Fibroblast of mammary gland (primary cell): Measurements from ENCODE around the gene CDKL4.

ENCODE experiments used
- DNase-seq: peaks from one replicate; pipeline ENCODE4 v3.0.0-alpha.2; 2010; ENCODE audit warnings: low read depth
- H3K4me3 ChIP-seq: 2 replicates; pipeline ENCODE4 v1.5.1; 2011; ENCODE audit warnings: low read depth, mild to moderate bottlenecking, low read length, moderate library complexity; ENCODE audit not compliant: control insufficient read depth
- TF ChIP-seq, protein P1 (sequence below): conservative IDR thresholded peaks from 2 replicates; pipeline ENCODE4 v1.5.1; 2011; ENCODE audit warnings: low read depth, low read length, inconsistent platforms; ENCODE audit not compliant: control insufficient read depth, insufficient read depth

Gene CDKL4

GRCh38 chr2:39266916-39267434 lies 23.2 kb upstream of the CDKL4 start:
- TF ChIP-seq, protein P1, sequence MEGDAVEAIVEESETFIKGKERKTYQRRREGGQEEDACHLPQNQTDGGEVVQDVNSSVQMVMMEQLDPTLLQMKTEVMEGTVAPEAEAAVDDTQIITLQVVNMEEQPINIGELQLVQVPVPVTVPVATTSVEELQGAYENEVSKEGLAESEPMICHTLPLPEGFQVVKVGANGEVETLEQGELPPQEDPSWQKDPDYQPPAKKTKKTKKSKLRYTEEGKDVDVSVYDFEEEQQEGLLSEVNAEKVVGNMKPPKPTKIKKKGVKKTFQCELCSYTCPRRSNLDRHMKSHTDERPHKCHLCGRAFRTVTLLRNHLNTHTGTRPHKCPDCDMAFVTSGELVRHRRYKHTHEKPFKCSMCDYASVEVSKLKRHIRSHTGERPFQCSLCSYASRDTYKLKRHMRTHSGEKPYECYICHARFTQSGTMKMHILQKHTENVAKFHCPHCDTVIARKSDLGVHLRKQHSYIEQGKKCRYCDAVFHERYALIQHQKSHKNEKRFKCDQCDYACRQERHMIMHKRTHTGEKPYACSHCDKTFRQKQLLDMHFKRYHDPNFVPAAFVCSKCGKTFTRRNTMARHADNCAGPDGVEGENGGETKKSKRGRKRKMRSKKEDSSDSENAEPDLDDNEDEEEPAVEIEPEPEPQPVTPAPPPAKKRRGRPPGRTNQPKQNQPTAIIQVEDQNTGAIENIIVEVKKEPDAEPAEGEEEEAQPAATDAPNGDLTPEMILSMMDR, result no peak
- no peak overlapping the region for H3K4me3 ChIP-seq
- peak; percentile 32 for DNase-seq

- TF ChIP-seq, protein P1, result no peak
- peak; percentile 8 for DNase-seq
- H3K4me3 ChIP-seq, result no peak overlapping the region
These were observed 22.5 kb upstream of the CDKL4 start for GRCh38 chr2:39266139-39266805.

- TF ChIP-seq, protein P1, result no peak
- DNase-seq, result no peak
These were observed 21.5 kb upstream of the CDKL4 start for GRCh38 chr2:39265315-39265714.

DNA sequence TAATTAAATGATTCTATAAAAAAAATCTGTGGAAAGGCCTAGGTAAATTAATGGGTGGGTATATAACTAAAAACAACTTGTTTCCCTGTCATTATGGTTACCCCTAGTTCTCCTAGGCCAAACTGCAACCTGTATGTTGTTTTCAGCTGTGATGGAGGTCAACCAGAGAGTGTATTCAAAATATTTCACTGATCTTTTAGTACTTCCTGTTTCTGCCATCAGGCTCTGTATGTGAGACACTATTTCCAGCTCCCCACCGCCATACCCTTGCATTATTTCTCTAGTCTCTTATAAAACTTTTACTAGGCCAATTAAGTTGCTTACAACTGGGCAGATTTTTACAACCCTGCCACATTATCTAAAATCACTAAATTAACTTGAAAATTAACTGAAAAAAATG lies 21.0 kb upstream of the CDKL4 start:
- no peak for DNase-seq
- TF ChIP-seq, protein P1, result no peak
- H3K4me3 ChIP-seq, result no peak overlapping the region

More at GRCh38 chr2:39265315-39265714, 21.5 kb upstream of the CDKL4 start:
- no peak overlapping the region for H3K4me3 ChIP-seq

GRCh38 chr2:39260087-39260486 lies 16.3 kb upstream of the CDKL4 start:
- no peak overlapping the region for H3K4me3 ChIP-seq
- TF ChIP-seq, protein P1, result no peak
- no peak for DNase-seq

DNA sequence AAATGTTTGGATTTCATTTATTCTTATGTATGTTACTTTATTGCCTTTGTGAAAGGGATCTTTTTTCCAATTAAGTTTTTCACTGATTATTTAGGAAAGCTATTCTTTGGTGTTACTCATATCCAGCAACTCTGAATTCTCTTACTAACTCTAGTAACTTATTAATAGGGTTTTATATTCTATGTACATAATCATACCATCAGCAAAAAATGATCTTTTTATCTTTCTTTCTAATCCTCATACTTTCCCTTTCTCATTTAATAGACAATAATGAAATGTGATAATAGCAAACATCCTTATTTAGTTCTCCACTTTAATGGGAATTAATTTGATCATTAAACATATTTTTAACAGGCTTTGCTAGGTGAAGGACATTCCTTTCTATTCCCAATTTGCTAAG lies 12.3 kb upstream of the CDKL4 start:
- no peak overlapping the region for H3K4me3 ChIP-seq
- TF ChIP-seq, protein P1, result no peak
- DNase-seq, result no peak
